Keratinocyte (primary cell): ENCODE measurements around the gene MFSD1. TPM values are rescaled to one million over a fixed set of nuclear protein-coding genes. Genes with fewer than 3 reads are reported as not detected.
A peak's percentile ranks its signal among the peaks of the same experiment; 100 is the strongest.

Experiments
- DNase-seq: peaks from one replicate; pipeline ENCODE4 v3.0.0-alpha.2; 2011; ENCODE audit warnings: low read depth, missing footprints, low spot score
- FAIRE-seq: peaks from 2 replicates; lab custom pipeline; 2011; peaks lifted over from hg19 to GRCh38; lab: Jason Lieb, UNC
- H2AFZ ChIP-seq: 2 replicates; pipeline ENCODE4 v1.6.0; 2012; ENCODE audit warnings: low read length, control low read depth, inconsistent platforms; ENCODE audit not compliant: control insufficient read depth
- H3K27ac ChIP-seq: 2 replicates; pipeline ENCODE4 v1.5.1; 2011; ENCODE audit warnings: low read length; ENCODE audit not compliant: control insufficient read depth, insufficient read depth
- H3K27me3 ChIP-seq: 3 replicates; pipeline ENCODE4 v1.6.0; 2011; ENCODE audit warnings: low read length; ENCODE audit not compliant: control insufficient read depth, insufficient read depth; ENCODE audit errors: extremely low read depth
- H3K36me3 ChIP-seq, 2 experiments: 2 replicates in 1 of 2; 3 replicates in 1 of 2; pipeline ENCODE4 v1.5.1; 2011; ENCODE audit warnings: low read length in 2 of 2, mild to moderate bottlenecking in 1 of 2; ENCODE audit not compliant: control insufficient read depth in 2 of 2, insufficient read depth in 2 of 2; ENCODE audit errors: extremely low read depth in 1 of 2
- H3K4me1 ChIP-seq: 3 replicates; pipeline ENCODE4 v1.5.1; 2011; ENCODE audit warnings: low read length; ENCODE audit not compliant: control insufficient read depth, insufficient read depth; ENCODE audit errors: extremely low read depth
- H3K4me2 ChIP-seq: 3 replicates; pipeline ENCODE4 v1.6.0; 2011; ENCODE audit warnings: low read depth, low read length; ENCODE audit not compliant: control insufficient read depth, insufficient read depth; ENCODE audit errors: extremely low read depth
- H3K4me3 ChIP-seq, 3 experiments: fragments of 200-600 bp in 1 of 3; sonication (generic) in 1 of 3; 2 replicates in 2 of 3; 3 replicates in 1 of 3; pipeline ENCODE4 v1.5.1; 2011 to 2016; ENCODE audit warnings: low read length in 3 of 3, mild to moderate bottlenecking in 3 of 3, control low read depth in 2 of 3, inconsistent platforms in 1 of 3, low read depth in 1 of 3, mixed read lengths in 1 of 3, mixed run types in 1 of 3, moderate library complexity in 1 of 3; ENCODE audit not compliant: control insufficient read depth in 2 of 3, insufficient read depth in 2 of 3; ENCODE audit errors: extremely low read depth in 1 of 3
- H3K79me2 ChIP-seq: 2 replicates; pipeline ENCODE4 v1.6.0; 2012; ENCODE audit warnings: low read length; ENCODE audit not compliant: control insufficient read depth, insufficient read depth
- H3K9ac ChIP-seq: 3 replicates; pipeline ENCODE4 v1.6.0; 2011; ENCODE audit warnings: low read length; ENCODE audit not compliant: control insufficient read depth, insufficient read depth; ENCODE audit errors: extremely low read depth
- H3K9me1 ChIP-seq: 3 replicates; pipeline ENCODE4 v1.6.0; 2011; ENCODE audit warnings: low read length; ENCODE audit not compliant: control insufficient read depth, insufficient read depth; ENCODE audit errors: extremely low read depth
- H3K9me3 ChIP-seq: 2 replicates; pipeline ENCODE4 v1.5.1; 2012; ENCODE audit warnings: low read depth, low read length; ENCODE audit not compliant: control insufficient read depth
- H4K20me1 ChIP-seq: 3 replicates; pipeline ENCODE4 v1.6.0; 2011; ENCODE audit warnings: low read length; ENCODE audit not compliant: control insufficient read depth, insufficient read depth; ENCODE audit errors: extremely low read depth
- EZH2 ChIP-seq: IDR thresholded peaks from one replicate; pipeline ENCODE4 v1.6.1; 2012; ENCODE audit warnings: inconsistent platforms, mild to moderate bottlenecking, low read length, moderate library complexity
- dilution Hi-C: fragments of 300-500 bp; cut with MboI; formaldehyde crosslinking; loops from one replicate; pipeline ENCODE4 v1.7.0; 2020; ENCODE audit warnings: low sequenced_read_pairs; ENCODE audit not compliant: extremely low pct_ligation_motif_present
- polyA plus RNA-seq, 5 experiments: library from polyadenylated mRNA; depleted of rRNA in 3 of 5; stranded (reverse) in 3 of 5; stranded (forward) in 1 of 5; unstranded in 1 of 5; fragments of >200 nt; gene quantifications; 1 replicate in 1 of 5; 2 replicates in 3 of 5; 3 replicates in 1 of 5; pipeline versions ENCODE4 v1.2.1 to v1.2.3, GENCODE V29; 2011 to 2012; ENCODE audit warnings: missing spikeins in 2 of 5, low read depth in 1 of 5, low replicate concordance in 1 of 5
- TF ChIP-seq, protein P1 (sequence below), 3 experiments: IDR thresholded peaks in 1 of 3; conservative IDR thresholded peaks in 1 of 3; optimal IDR thresholded peaks in 1 of 3; 2 replicates in 2 of 3; 3 replicates in 1 of 3; pipeline versions ENCODE3 to v1.5.1; 2011; ENCODE audit warnings: low read length in 3 of 3, mild to moderate bottlenecking in 3 of 3, moderate library complexity in 2 of 3, control low read depth in 1 of 3, inconsistent platforms in 1 of 3; ENCODE audit not compliant: insufficient read depth in 2 of 3; ENCODE audit errors: extremely low read depth in 1 of 3

MFSD1 gene
- polyA plus RNA-seq, 1 donor (not counting 4 experiments of a cell fraction or from before 2014, with no cell fraction given): 49.8 TPM

GRCh38 chr3:158808697-158809096, 6.8 kb downstream of the MFSD1 start:
- TF ChIP-seq EZH2: no peak
- TF ChIP-seq, protein P1, sequence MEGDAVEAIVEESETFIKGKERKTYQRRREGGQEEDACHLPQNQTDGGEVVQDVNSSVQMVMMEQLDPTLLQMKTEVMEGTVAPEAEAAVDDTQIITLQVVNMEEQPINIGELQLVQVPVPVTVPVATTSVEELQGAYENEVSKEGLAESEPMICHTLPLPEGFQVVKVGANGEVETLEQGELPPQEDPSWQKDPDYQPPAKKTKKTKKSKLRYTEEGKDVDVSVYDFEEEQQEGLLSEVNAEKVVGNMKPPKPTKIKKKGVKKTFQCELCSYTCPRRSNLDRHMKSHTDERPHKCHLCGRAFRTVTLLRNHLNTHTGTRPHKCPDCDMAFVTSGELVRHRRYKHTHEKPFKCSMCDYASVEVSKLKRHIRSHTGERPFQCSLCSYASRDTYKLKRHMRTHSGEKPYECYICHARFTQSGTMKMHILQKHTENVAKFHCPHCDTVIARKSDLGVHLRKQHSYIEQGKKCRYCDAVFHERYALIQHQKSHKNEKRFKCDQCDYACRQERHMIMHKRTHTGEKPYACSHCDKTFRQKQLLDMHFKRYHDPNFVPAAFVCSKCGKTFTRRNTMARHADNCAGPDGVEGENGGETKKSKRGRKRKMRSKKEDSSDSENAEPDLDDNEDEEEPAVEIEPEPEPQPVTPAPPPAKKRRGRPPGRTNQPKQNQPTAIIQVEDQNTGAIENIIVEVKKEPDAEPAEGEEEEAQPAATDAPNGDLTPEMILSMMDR (optimal IDR thresholded peaks at IDR 0.05 in 1 of 3, IDR thresholded peaks at IDR 0.05 in 1 of 3, conservative IDR thresholded peaks at IDR 0.05 in 1 of 3; ENCODE audit: extremely low read depth in 1 of 3, insufficient read depth in 2 of 3, low read length in 3 of 3): no peak
- Histone ChIP-seq H3K9ac (no peak overlapping the region), H3K9me1 (no peaks in the 10 kb centered on the region), H3K4me3 (no peak overlapping the region), H3K4me1 (peaks cover 4% of the 10 kb centered on the region), H3K4me2 (no peak overlapping the region), H3K36me3 (peaks cover 3 to 10% of the 10 kb centered on the region in 2 experiments), H3K79me2 (no peaks in the 10 kb centered on the region), H3K9me3 (no peaks in the 10 kb centered on the region), H3K27ac (no peak overlapping the region), H4K20me1 (no peaks in the 10 kb centered on the region), H2AFZ (no peak overlapping the region), H3K27me3 (no peaks in the 10 kb centered on the region)
- FAIRE-seq (peak; percentile 69), DNase-seq (peak; percentile 54)
- dilution Hi-C loops: no loop called here

GRCh38 chr3:158809642-158810041, 7.8 kb downstream of the MFSD1 start:
- Histone ChIP-seq H3K79me2 (no peaks in the 10 kb centered on the region), H3K4me2 (no peak overlapping the region), H3K4me1 (peaks cover 4% of the 10 kb centered on the region), H2AFZ (no peak overlapping the region), H3K36me3 (peaks cover 7 to 11% of the 10 kb centered on the region in 2 experiments), H3K9me1 (no peaks in the 10 kb centered on the region), H3K27ac (no peak overlapping the region), H3K4me3 (no peak overlapping the region), H3K27me3 (no peaks in the 10 kb centered on the region), H4K20me1 (no peaks in the 10 kb centered on the region), H3K9me3 (no peaks in the 10 kb centered on the region), H3K9ac (no peak overlapping the region)
- DNase-seq: no peak
- TF ChIP-seq, protein P1 (optimal IDR thresholded peaks at IDR 0.05 in 1 of 3, IDR thresholded peaks at IDR 0.05 in 1 of 3, conservative IDR thresholded peaks at IDR 0.05 in 1 of 3; ENCODE audit: extremely low read depth in 1 of 3, insufficient read depth in 2 of 3, low read length in 3 of 3): no peak
- TF ChIP-seq EZH2: no peak
- dilution Hi-C loops: no loop called here
- FAIRE-seq: peak; percentile 9
